Upper lobe of left lung (tissue), 6 donors: Measurements from ENCODE around the gene SCUBE1. TPM values are rescaled to one million over a fixed set of nuclear protein-coding genes. Genes with fewer than 3 reads are reported as not detected.
A peak's percentile ranks its signal among the peaks of the same experiment; 100 is the strongest.

Experiments used
- ATAC-seq, 2 donors: fragments of 200-7000 bp; cut with Tn5 transposase; one replicate each; pipeline ENCODE4 v1.9.1; 2022; ENCODE audit warnings: mild to moderate bottlenecking in 2 of 2, moderate library complexity in 2 of 2; ENCODE audit not compliant: low FRiP score in 2 of 2
- DNase-seq, 2 donors: peaks; one replicate each; pipeline ENCODE4 v3.0.0-alpha.2; 2019 to 2020
- H3K27ac ChIP-seq, 4 donors: fragments of 200-600 bp; sonication (generic); one replicate each; pipeline ENCODE4 v1.5.1; 2016 to 2019
- H3K27me3 ChIP-seq, 4 donors: fragments of 200-600 bp; sonication (generic); one replicate each; pipeline ENCODE4 v1.5.1; 2017 to 2019
- H3K36me3 ChIP-seq, 4 donors: fragments of 200-600 bp; sonication (generic); one replicate each; pipeline ENCODE4 v1.5.1; 2016 to 2019
- H3K4me1 ChIP-seq, 4 donors: fragments of 200-600 bp; sonication (generic); one replicate each; pipeline ENCODE4 v1.5.1; 2018 to 2019
- H3K4me3 ChIP-seq, 4 donors: fragments of 200-600 bp; sonication (generic); one replicate each; pipeline ENCODE4 v1.5.1; 2017 to 2019; ENCODE audit warnings: mild to moderate bottlenecking in 2 of 4, moderate library complexity in 1 of 4
- H3K9me3 ChIP-seq, 4 donors: fragments of 200-600 bp; sonication (generic); one replicate each; pipeline ENCODE4 v1.5.1; 2018 to 2019
- CTCF ChIP-seq, 6 experiments: fragments of 450-650 bp in 4 of 6; fragments of 200-600 bp in 2 of 6; sonication (generic) in 2 of 6; IDR thresholded peaks; one replicate each; pipeline ENCODE4 v1.5.1; 2016 to 2019; ENCODE audit warnings: antibody characterized with exemption in 6 of 6
- EP300 ChIP-seq, 4 donors: sonication (generic); formaldehyde crosslinking; IDR thresholded peaks; one replicate each; pipeline ENCODE4 v1.5.1; 2017; ENCODE audit warnings: antibody characterized with exemption in 4 of 4, control low read depth in 2 of 4
- POLR2A ChIP-seq, 4 donors: fragments of 450-650 bp; IDR thresholded peaks; one replicate each; pipeline ENCODE4 v1.5.1; 2016 to 2017; ENCODE audit warnings: antibody characterized with exemption in 4 of 4, mild to moderate bottlenecking in 2 of 4
- POLR2AphosphoS5 ChIP-seq, 2 donors: sonication (generic); formaldehyde crosslinking; IDR thresholded peaks; one replicate each; pipeline ENCODE4 v1.5.1; 2017; ENCODE audit warnings: antibody characterized with exemption in 2 of 2
- WGBS, 2 donors: methylation state at CpG; one replicate each; pipeline ENCODE4 v1.1.5; 2017 to 2018; 5-methylcytosine and 5-hydroxymethylcytosine counted together
- total RNA-seq, 6 donors: library from RNA; depleted of rRNA in 4 of 6; stranded (reverse); fragments of >200 nt in 4 of 6; gene quantifications; one replicate each; pipeline versions ENCODE4 v1.1.0 to v1.2.1, GENCODE V29; 2016 to 2021
- donor health status: DM: no; HTN: no; CAD: no; lungs with moderate emphysema.
- donor health status: DM: no; HTN: yes; CAD: no; lungs with severe emphysema.

The SCUBE1 gene
- total RNA-seq, 6 donors from 2014 or later, result 9.7 to 55.9 (median 20.8) TPM

- H3K27ac ChIP-seq, result no peak overlapping the region
- 83 to 87% methylated on average over 9 of the region's 9 CpGs for WGBS, 2 donors
- H3K4me1 ChIP-seq, result peaks cover 5 to 21% (median 16%) of the 10 kb centered on the region in 4 donors
- H3K36me3 ChIP-seq, result peaks cover 0 to 4% (median 0%) of the 10 kb centered on the region in 4 donors
- DNase-seq, result no peak
- no peak for ATAC-seq
- TF ChIP-seq CTCF (IDR thresholded peaks at IDR 0.05) (no peak), EP300 (IDR thresholded peaks at IDR 0.05) (no peak), POLR2AphosphoS5 (IDR thresholded peaks at IDR 0.05) (no peak), POLR2A (IDR thresholded peaks at IDR 0.05) (no peak)
- H3K9me3 ChIP-seq, result no peaks in the 10 kb centered on the region
- no peak overlapping the region for H3K4me3 ChIP-seq
- no peaks in the 10 kb centered on the region for H3K27me3 ChIP-seq
These were observed 108.7 kb downstream of the SCUBE1 start for GRCh38 chr22:43234264-43234988.

GRCh38 chr22:43233529-43233928 is 109.6 kb downstream of the SCUBE1 start:
- Histone ChIP-seq H3K36me3 (peaks cover 0 to 4% (median 0%) of the 10 kb centered on the region in 4 donors), H3K27me3 (no peaks in the 10 kb centered on the region), H3K27ac (no peak overlapping the region), H3K9me3 (no peaks in the 10 kb centered on the region), H3K4me3 (no peak overlapping the region), H3K4me1 (peaks cover 5 to 18% (median 15%) of the 10 kb centered on the region in 4 donors)
- TF ChIP-seq POLR2A (IDR thresholded peaks at IDR 0.05) (no peak), POLR2AphosphoS5 (IDR thresholded peaks at IDR 0.05) (no peak), EP300 (IDR thresholded peaks at IDR 0.05) (no peak), CTCF (IDR thresholded peaks at IDR 0.05) (no peak)
- DNase-seq (no peak), ATAC-seq (no peak)
- WGBS, 2 donors, result 73 to 81% methylated on average over 4 to 6 of the region's 6 CpGs

GRCh38 chr22:43232445-43232844 is 110.7 kb downstream of the SCUBE1 start:
- H3K9me3 ChIP-seq, result no peaks in the 10 kb centered on the region
- no peaks in the 10 kb centered on the region for H3K27me3 ChIP-seq
- TF ChIP-seq POLR2A (IDR thresholded peaks at IDR 0.05) (no peak), CTCF (IDR thresholded peaks at IDR 0.05) (no peak), POLR2AphosphoS5 (IDR thresholded peaks at IDR 0.05) (no peak), EP300 (IDR thresholded peaks at IDR 0.05) (no peak)
- ATAC-seq (no peak), DNase-seq (no peak)
- 73 to 86% methylated on average over 7 to 8 of the region's 8 CpGs for WGBS, 2 donors
- no peak overlapping the region for H3K4me3 ChIP-seq
- no peaks in the 10 kb centered on the region for H3K36me3 ChIP-seq
- no peak overlapping the region for H3K27ac ChIP-seq
- H3K4me1 ChIP-seq, result peaks cover 5 to 17% (median 14%) of the 10 kb centered on the region in 4 donors

GRCh38 chr22:43231724-43232034 is 111.5 kb downstream of the SCUBE1 start:
- DNase-seq (peak in 1 of 2 donors; percentile 66), ATAC-seq (no peak)
- Histone ChIP-seq H3K27me3 (no peaks in the 10 kb centered on the region), H3K27ac (no peak overlapping the region), H3K4me1 (peaks cover 5 to 13% (median 9%) of the 10 kb centered on the region in 4 donors), H3K36me3 (no peaks in the 10 kb centered on the region), H3K4me3 (no peak overlapping the region), H3K9me3 (no peaks in the 10 kb centered on the region)
- no peak for TF ChIP-seq CTCF (IDR thresholded peaks at IDR 0.05)
- TF ChIP-seq POLR2A (IDR thresholded peaks at IDR 0.05), result no peak
- TF ChIP-seq EP300 (IDR thresholded peaks at IDR 0.05), result no peak
- TF ChIP-seq POLR2AphosphoS5 (IDR thresholded peaks at IDR 0.05), result no peak
- WGBS, 2 donors, result 81% methylated on average over 15 of the region's 15 CpGs; no CpG with 5 or more reads in 1 of the 2 donors
